Stimulated activated CD4-positive, alpha-beta T cell treated with anti-CD3 and anti-CD28 coated beads, Interleukin-4, amount 100 ng/mL, for 4 hours (primary cell): ENCODE results near the gene ZBTB38.

Experiments
- DNase-seq, 2 experiments: peaks; one replicate each; pipeline ENCODE4 v3.0.0-alpha.2; 2020

Gene ZBTB38

GRCh38 chr3:141368062-141368924 is at the start of gene ZBTB38:
TSS of gene ZBTB38 (plus strand) at chr3:141368504. CDS start at chr3:141442389, 73,885 bp downstream.
- no peak for DNase-seq

DNA sequence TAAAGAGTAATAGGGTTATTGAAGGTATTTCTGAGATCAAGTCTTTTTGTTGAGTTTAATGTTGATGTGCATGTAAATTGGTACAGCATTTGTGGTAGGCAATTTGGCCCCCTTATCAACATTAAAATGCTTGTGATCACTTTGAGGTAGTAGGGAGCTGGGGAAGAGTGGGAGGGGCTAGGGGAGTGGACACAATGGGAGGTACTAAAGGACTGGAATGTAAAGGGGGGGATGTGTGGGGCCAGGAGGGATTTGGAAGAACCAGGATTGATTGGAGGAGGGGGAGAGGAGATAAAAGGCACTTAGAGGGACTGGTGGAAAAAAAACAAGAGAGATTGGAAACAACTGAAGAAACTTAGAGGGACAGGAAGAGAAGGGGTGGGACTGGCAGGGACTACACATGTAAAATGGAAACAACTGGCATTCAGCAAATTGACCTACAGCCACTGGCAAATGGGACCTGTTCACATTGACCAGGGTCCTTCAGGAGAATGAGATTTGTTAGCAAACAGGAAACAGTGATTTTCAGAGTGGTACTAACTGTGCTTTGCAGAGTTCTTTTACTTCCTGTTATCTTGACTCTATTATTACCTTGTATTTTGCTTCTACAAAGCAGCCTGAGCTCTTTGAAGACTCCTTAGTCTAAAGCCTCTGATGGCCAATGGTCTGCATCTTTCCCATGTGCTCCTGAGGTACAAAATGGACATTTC is 47.8 kb upstream of the ZBTB38 start:
- DNase-seq = no peak

GRCh38 chr3:141321109-141321497 is 47.2 kb upstream of the ZBTB38 start:
- no peak for DNase-seq

DNA sequence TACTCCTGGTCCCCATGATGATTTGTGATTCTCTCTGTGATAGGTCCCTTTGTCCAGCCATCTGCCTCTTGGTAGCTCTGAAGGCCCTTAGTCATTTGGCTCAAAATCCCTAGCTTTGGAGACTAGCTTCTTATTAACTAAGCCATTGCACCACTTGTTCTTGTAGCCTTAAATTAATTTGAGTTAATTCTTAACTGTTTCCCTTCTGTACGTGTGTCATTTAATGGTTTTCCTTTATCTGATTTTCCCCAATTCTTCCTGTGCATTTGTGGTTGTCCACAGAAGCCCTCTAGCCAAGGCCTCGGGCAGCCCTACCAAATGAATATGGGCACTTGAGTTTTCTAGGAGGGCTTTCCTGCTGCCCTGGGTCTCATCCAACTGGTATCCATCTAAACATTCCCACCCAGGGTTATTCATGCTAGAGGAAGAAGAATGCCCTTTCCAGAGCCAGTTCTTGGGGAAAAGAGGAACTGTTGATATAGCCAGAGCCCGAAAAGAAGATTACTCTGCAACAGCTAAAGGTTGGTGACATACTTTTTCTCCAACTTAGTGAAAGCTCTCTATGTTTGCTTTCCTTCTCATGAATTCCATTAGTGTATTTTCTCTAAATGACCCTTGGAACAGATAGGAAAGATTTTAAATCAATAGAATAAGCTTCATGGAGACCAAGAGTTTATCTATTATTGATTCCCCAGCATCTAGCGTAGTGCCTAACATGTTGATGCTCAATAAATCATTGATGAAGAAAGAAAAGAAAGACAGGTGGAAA is 44.2 kb upstream of the ZBTB38 start:
- DNase-seq = no peak

DNA sequence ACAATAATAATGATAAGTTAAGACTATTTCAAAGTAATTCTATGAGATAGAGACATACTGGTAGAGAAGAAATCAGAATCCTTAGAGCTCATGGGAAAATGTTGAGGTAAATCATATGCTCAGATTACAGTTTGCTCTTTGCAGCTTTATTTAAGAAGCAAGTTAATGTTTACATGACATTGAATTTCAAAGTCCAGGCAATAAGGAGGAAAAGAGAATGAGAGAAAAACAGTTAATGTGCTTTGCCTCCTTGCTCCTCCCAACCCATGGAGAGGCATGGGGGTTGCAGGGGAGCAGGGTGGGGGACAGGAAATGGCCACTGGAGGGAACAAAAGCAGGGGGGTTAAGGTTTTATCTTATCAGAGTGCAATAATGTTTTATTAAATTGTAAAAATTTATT is 42.2 kb upstream of the ZBTB38 start:
- DNase-seq = no peak

GRCh38 chr3:141326626-141327025 is 41.7 kb upstream of the ZBTB38 start:
- no peak for DNase-seq

GRCh38 chr3:141328286-141329166 is 39.8 kb upstream of the ZBTB38 start:
- no peak for DNase-seq

DNA sequence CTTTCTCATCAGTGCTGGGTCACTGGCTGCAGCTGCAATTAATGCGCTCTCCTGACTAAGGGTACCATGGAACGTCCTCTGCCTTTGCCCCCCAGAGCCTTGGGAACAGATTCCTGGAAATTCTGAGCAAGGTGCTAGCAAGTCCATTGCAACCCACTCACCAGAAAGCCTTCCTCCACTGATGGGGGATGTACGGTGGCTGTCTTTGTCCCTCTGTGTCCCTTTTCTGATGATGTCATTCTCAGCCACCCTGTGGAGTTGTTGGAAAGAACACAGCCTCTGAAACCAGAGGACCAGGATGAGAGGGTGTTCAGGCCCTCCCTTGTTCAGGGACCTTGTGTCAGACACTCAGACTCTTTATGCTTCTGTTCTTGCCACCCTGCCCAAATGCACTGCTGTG is 38.1 kb upstream of the ZBTB38 start:
- no peak for DNase-seq

GRCh38 chr3:141330718-141331376 is 37.5 kb upstream of the ZBTB38 start:
- no peak for DNase-seq

DNA sequence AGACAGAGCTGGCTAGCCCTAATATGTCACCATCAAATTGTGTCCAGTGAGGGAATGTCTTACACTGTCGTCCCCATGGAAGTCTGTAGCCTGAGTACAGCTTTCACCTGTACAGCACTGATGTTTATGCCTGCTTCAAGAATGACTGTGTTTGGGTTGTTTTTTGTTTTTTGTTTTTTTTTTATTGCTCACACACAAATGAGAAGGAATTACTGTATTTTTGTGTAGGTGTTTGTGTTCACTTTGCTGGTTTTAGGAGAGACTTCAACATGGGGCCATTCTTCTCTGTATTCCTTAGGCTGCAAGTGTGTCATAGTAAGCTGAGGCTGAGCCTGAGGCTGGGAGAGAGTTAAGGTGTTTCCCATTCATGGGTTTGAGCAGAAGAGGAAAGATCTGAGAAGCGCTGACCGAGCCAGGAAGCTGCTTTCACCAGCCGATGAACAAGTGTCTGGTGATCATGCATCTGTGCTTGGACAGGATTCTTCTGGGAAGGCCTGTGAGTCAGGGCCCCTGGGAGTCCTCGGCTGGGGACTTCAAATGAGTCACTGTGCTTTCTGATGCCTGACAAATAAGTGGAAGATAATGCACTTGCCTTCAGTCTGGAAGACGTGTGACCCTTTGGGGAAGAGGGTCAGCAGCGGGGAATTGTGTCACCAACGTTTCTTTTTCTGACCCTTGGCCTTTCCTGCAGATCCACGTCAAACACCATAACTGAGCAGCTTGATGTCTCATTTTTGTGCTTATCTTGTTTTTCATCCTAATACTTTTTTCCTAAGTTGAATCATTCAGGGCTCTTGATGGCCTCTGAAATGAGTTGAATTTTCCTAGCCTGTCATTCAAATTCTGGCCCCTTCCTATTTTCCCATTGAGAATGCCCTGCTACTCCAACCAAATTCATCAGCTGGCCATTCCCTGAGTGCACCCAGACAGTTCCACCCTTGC is 36.7 kb upstream of the ZBTB38 start:
- DNase-seq = no peak

- DNase-seq = no peak
Measured at GRCh38 chr3:141332416-141332815, 35.9 kb upstream of the ZBTB38 start.

- DNase-seq = no peak
Measured at GRCh38 chr3:141333836-141334626, 34.3 kb upstream of the ZBTB38 start.

DNA sequence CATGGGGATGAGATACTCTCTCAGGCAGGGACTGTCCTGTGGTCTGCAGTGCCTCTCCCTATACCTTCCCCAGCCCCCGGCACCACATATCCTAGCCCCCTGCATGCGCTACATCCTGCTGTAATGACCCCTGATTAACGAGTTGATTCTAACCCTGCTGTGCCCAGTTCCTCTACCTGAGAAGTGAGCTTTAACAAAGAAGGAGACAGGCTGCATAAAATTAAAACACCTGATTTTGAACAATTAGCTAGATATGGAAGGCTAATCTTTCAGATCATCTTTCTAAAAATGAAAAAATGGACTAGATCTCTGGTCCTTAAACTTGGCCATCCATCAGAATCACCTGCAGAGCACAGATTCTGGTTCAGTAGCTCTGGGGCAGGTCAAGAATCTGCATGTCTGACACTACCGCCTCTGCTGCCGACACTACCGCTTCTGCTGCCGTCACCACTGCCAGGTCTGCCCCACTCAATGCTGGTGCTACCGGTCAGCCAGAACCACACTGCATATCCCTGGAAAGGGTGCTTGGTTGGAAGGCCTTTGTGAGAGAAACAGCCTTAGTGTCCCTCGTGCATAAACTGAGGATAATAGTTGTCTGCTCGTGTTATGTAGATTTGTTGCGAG is 33.6 kb upstream of the ZBTB38 start:
- no peak for DNase-seq

GRCh38 chr3:141335531-141336061 is 32.7 kb upstream of the ZBTB38 start:
- DNase-seq = no peak

DNA sequence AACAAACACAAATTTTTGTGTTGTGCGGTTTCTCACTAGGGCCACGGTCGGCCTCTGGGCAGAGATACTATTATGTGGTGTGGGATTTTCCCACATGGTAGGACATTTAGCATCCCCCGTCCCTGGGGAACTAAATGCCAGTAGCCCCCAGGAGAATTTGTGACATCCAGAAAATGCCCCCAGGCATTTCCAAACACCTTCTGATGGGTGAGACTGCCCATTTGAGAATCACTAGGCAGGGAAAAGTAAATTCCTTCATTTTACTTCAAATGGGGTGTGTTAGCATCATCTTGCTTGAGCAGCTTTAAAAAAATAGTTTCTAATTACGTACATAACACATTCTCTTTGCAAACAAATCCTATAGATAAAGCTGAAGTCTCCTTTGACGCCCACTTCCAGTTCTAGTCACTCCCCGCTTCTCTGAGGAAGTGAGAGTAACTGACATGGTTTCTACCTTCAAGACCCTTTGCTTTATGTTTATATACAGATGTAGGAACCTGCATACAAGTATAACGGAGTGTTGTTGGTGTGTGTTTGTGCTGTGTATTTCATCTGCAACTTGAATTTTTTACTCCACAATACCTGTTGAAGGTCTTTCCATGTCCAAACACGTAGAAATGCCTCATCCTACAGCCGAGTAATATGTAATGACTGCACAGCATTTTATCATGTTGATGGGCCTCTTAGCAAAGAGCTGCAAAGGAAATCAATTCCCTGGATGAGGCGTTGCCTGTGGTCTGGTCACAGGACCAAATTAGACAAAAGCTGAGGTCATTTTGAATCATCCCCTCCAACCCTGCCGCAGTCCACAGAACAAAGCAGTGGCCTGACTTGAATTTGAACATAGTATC is 31.4 kb upstream of the ZBTB38 start:
- DNase-seq = no peak

DNA sequence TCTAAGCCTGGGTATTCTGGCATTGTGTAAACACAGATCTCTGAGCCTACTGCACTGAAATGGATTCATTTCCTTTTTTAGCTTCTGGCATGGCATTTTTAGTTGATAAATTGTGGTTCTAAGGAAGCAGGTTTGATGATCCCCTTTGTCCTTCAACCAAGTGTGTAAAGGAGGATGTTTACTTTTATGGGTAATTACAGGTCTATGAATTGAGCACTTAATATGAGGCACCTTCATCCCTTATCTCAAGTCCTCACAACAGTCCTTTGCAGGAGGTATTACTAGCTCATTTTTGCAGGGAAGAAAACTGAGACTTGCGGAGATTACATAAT is 30.8 kb upstream of the ZBTB38 start:
- DNase-seq = no peak

- no peak for DNase-seq
Measured at GRCh38 chr3:141337991-141338390, 30.3 kb upstream of the ZBTB38 start.

- DNase-seq = no peak
Measured at GRCh38 chr3:141338881-141339280, 29.4 kb upstream of the ZBTB38 start.
